Spleen (tissue), 11 donors: ENCODE data around the gene DENND1A. TPM values are rescaled to one million over a fixed set of nuclear protein-coding genes. Genes with fewer than 3 reads are reported as not detected.

ENCODE experiments used
- DNase-seq: peaks from one replicate; pipeline ENCODE4 v3.0.0-alpha.2; 2020
- H3K27ac ChIP-seq, 8 donors: fragments of 200-600 bp; sonication (generic) in 7 of 8; 1 replicate in 4 of 8; 2 replicates in 4 of 8; pipeline versions ENCODE4 v1.5.0 to v1.8.0; 2016 to 2021; ENCODE audit warnings: inconsistent platforms in 4 of 8, mild to moderate bottlenecking in 4 of 8, moderate library complexity in 1 of 8
- H3K27me3 ChIP-seq, 7 donors: fragments of 200-600 bp; sonication (generic) in 6 of 7; replicated peaks in 1 of 7; 1 replicate in 4 of 7; 2 replicates in 3 of 7; pipeline versions ENCODE4 v1.5.0 to v1.8.0; 2016 to 2021; ENCODE audit warnings: inconsistent platforms in 3 of 7, mild to moderate bottlenecking in 1 of 7
- H3K36me3 ChIP-seq, 6 donors: fragments of 200-600 bp; sonication (generic) in 5 of 6; 1 replicate in 4 of 6; 2 replicates in 2 of 6; pipeline versions ENCODE4 v1.5.0 to v1.8.0; 2016 to 2021; ENCODE audit warnings: inconsistent platforms in 2 of 6
- H3K4me1 ChIP-seq, 6 donors: fragments of 200-600 bp; sonication (generic) in 5 of 6; 1 replicate in 3 of 6; 2 replicates in 3 of 6; pipeline versions ENCODE4 v1.5.0 to v1.8.0; 2016 to 2021; ENCODE audit warnings: inconsistent platforms in 3 of 6
- H3K4me3 ChIP-seq, 8 donors: fragments of 200-600 bp; sonication (generic) in 7 of 8; 1 replicate in 4 of 8; 2 replicates in 4 of 8; pipeline versions ENCODE4 v1.5.0 to v1.8.0; 2016 to 2021; ENCODE audit warnings: inconsistent platforms in 4 of 8, mild to moderate bottlenecking in 4 of 8, moderate library complexity in 2 of 8
- H3K9me3 ChIP-seq, 8 donors: fragments of 200-600 bp; sonication (generic) in 7 of 8; 1 replicate in 4 of 8; 2 replicates in 4 of 8; pipeline versions ENCODE4 v1.5.0 to v1.8.0; 2016 to 2021; ENCODE audit warnings: inconsistent platforms in 4 of 8
- POLR2A ChIP-seq, 3 donors: fragments of 450-650 bp; IDR thresholded peaks; one replicate each; pipeline ENCODE4 v1.5.1; 2017; ENCODE audit warnings: antibody characterized with exemption in 3 of 3, mild to moderate bottlenecking in 1 of 3
- POLR2AphosphoS5 ChIP-seq, 3 donors: sonication (generic); formaldehyde crosslinking; IDR thresholded peaks; one replicate each; pipeline ENCODE4 v1.5.1; 2017; ENCODE audit warnings: antibody characterized with exemption in 3 of 3
- WGBS, 5 donors: extraction: QIAGEN DNeasy Blood & Tissue Kit in 3 of 5; methylation state at CpG; one replicate each; pipeline versions ENCODE4 v1.1.5 to v1.1.7; 2013 to 2018; 5-methylcytosine and 5-hydroxymethylcytosine counted together
- intact Hi-C: fragments of 100-400 bp; cut with DNase I; formaldehyde crosslinking; loops from one replicate; pipeline ENCODE4 v1.15.0; 2023; ENCODE audit warnings: low total_unique reads
- polyA plus RNA-seq, 3 donors: library from polyadenylated mRNA; stranded (reverse); fragments of 200-250 nt; gene quantifications; one replicate each; pipeline ENCODE4 v1.2.1, GENCODE V29; 2013
- total RNA-seq, 7 donors: library from RNA; depleted of rRNA in 3 of 7; stranded (reverse); fragments of >200 nt in 3 of 7; fragmentation: NEBNext Ultra II Directional in 4 of 7; extraction: Animal tissue kit (Norgen Biotek cat#: 25700) in 4 of 7; gene quantifications; one replicate each; pipeline versions ENCODE4 v1.1.0 to v1.2.1, GENCODE V29; 2016 to 2021
- TF ChIP-seq, protein P1 (sequence below), 11 experiments: fragments of 200-600 bp in 7 of 11; fragments of 450-650 bp in 4 of 11; sonication (generic) in 4 of 11; IDR thresholded peaks in 8 of 11; conservative IDR thresholded peaks in 3 of 11; 1 replicate in 7 of 11; 2 replicates in 4 of 11; pipeline versions ENCODE4 v1.4.0 to v1.8.0; 2016 to 2021; ENCODE audit warnings: antibody characterized with exemption in 11 of 11, inconsistent platforms in 4 of 11, mild to moderate bottlenecking in 1 of 11
- donor health status: healthy with polysubstance abuse.
- donor health status: DM: no; HTN: no; CAD: no; lungs with moderate emphysema.
- donor health status: DM: no; HTN: no; CAD: no.
- donor health status: Bipolar disorder and iron deficiency.
- donor health status: healthy.
- donor health status: DM: no; HTN: no; CAD: no.
- donor health status: DM: yes; HTN: yes; CAD: no.

Gene DENND1A
- total and polyA plus RNA-seq, 10 donors, result 5.4 to 59.3 (median 48.8) TPM

DNA sequence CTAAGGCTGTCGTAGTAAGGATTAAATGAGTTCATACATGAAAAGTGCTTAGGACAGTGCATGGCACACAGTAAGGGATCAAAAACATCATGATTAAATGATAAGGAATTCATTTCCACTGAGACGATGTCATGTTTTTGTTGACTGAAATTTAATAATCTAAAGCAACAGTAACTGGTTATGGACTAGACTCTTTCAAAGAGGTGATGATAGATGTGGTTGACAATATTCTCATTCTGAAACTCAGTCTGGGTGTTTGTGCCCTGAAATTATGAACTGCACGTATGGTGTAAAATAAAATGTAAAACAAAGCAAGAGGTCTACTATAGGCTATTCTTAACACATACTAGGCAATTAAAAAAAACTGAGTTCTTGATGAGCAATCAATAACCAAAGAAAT is 280.0 kb downstream of the DENND1A start:
- TF ChIP-seq POLR2A (IDR thresholded peaks at IDR 0.05) (no peak), POLR2AphosphoS5 (IDR thresholded peaks at IDR 0.05) (no peak)
- TF ChIP-seq, protein P1, sequence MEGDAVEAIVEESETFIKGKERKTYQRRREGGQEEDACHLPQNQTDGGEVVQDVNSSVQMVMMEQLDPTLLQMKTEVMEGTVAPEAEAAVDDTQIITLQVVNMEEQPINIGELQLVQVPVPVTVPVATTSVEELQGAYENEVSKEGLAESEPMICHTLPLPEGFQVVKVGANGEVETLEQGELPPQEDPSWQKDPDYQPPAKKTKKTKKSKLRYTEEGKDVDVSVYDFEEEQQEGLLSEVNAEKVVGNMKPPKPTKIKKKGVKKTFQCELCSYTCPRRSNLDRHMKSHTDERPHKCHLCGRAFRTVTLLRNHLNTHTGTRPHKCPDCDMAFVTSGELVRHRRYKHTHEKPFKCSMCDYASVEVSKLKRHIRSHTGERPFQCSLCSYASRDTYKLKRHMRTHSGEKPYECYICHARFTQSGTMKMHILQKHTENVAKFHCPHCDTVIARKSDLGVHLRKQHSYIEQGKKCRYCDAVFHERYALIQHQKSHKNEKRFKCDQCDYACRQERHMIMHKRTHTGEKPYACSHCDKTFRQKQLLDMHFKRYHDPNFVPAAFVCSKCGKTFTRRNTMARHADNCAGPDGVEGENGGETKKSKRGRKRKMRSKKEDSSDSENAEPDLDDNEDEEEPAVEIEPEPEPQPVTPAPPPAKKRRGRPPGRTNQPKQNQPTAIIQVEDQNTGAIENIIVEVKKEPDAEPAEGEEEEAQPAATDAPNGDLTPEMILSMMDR (IDR thresholded peaks at IDR 0.05 in 8 of 11, conservative IDR thresholded peaks at IDR 0.05 in 3 of 11), result no peak
- H3K36me3 ChIP-seq, result peaks cover 0 to 59% (median 5%) of the 10 kb centered on the region in 6 donors
- no peak overlapping the region for H3K4me3 ChIP-seq
- peaks cover 0 to 11% (median 0%) of the 10 kb centered on the region in 6 donors for H3K4me1 ChIP-seq
- intact Hi-C loops, result no loop called here
- no peaks in the 10 kb centered on the region for H3K9me3 ChIP-seq
- WGBS, 5 donors, result 78 to 88% (median 84%) methylated on average over 3 of the region's 3 CpGs
- H3K27me3 ChIP-seq, result no peaks in the 10 kb centered on the region
- DNase-seq, result no peak
- H3K27ac ChIP-seq, result no peak overlapping the region

DNA sequence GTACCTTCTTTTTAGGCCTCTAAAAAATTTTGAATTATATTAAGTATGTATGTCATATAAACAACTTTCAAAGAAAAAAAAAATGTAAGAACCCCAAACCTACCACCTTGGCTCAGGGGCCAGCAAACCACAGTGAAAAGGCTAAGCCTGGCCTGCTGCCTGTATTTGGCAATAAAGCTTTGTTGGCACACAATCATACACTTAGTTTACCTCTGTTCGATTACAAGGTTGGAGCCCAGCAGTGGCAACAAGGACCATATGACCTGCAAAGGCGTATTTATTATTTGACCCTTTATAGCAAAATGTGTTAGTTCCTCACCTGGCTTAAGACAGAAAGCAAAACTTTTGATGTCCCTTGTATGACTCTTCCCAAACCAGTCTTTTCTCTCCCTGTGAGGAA is 282.8 kb downstream of the DENND1A start:
- TF ChIP-seq POLR2AphosphoS5 (IDR thresholded peaks at IDR 0.05) (no peak), POLR2A (IDR thresholded peaks at IDR 0.05) (no peak)
- TF ChIP-seq, protein P1 (IDR thresholded peaks at IDR 0.05 in 8 of 11, conservative IDR thresholded peaks at IDR 0.05 in 3 of 11), result no peak
- Histone ChIP-seq H3K4me1 (peaks cover 0 to 29% (median 17%) of the 10 kb centered on the region in 6 donors), H3K4me3 (no peak overlapping the region), H3K27me3 (no peaks in the 10 kb centered on the region), H3K9me3 (no peaks in the 10 kb centered on the region), H3K36me3 (peaks cover 0 to 42% (median 5%) of the 10 kb centered on the region in 6 donors), H3K27ac (no peak overlapping the region)
- intact Hi-C loops, result no loop called here
- DNase-seq, result no peak
- 87 to 98% (median 92%) methylated on average over 2 of the region's 2 CpGs for WGBS, 5 donors

DNA sequence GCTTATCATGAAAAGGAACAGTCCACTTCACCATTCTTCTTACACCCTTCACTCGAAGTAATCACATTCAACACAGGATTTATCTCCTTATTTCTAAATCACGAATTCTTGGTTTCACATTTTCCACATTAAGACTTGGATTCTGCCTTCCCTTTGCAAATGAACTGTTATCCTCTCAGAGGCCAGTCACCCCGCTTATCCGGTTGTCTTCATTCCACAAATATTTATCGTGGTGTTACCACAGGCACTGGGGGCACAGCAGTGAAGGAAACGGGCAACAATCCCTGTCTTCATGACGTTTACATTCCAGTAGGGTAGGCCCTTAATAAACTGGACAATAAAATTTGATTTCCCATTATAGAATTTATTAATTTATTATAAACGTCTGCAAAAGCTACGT is 284.2 kb downstream of the DENND1A start:
- no peak overlapping the region for H3K27ac ChIP-seq
- H3K9me3 ChIP-seq, result no peaks in the 10 kb centered on the region
- no peaks in the 10 kb centered on the region for H3K27me3 ChIP-seq
- peaks cover 0 to 35% (median 19%) of the 10 kb centered on the region in 6 donors for H3K4me1 ChIP-seq
- TF ChIP-seq, protein P1 (IDR thresholded peaks at IDR 0.05 in 8 of 11, conservative IDR thresholded peaks at IDR 0.05 in 3 of 11), result no peak
- no peak for TF ChIP-seq POLR2AphosphoS5 (IDR thresholded peaks at IDR 0.05)
- TF ChIP-seq POLR2A (IDR thresholded peaks at IDR 0.05), result no peak
- intact Hi-C loops, result no loop called here
- no peak overlapping the region for H3K4me3 ChIP-seq
- 94 to 97% (median 95%) methylated on average over 9 of the region's 9 CpGs for WGBS, 5 donors
- no peak for DNase-seq
- peaks cover 0 to 29% (median 0%) of the 10 kb centered on the region in 6 donors for H3K36me3 ChIP-seq

DNA sequence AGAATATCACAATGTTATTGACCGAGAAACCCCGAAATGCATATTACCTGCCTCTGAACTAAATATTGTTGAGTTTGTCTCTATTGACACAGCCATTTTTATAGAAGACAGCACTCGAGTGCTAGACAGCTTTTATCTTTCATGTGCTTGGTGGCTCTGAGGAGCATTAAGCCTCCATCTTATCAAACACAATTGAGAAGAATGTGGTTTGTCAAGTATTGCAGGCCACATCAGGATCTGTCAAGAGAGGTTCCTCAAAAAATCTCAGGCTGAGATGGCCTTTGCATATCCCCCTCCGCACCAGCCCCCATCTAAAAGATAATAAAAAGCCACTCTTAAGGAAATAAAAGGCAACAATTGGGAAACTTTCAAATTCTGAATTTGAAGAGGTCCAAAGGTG is 284.8 kb downstream of the DENND1A start:
- intact Hi-C loops, result no loop called here
- H3K36me3 ChIP-seq, result peaks cover 0 to 29% (median 0%) of the 10 kb centered on the region in 6 donors

More for the DNA sequence above, 284.8 kb downstream of the DENND1A start:
- no peaks in the 10 kb centered on the region for H3K9me3 ChIP-seq
- H3K4me1 ChIP-seq, result peaks cover 0 to 41% (median 20%) of the 10 kb centered on the region in 6 donors
- no peak overlapping the region for H3K4me3 ChIP-seq
- no peak overlapping the region for H3K27ac ChIP-seq
- DNase-seq, result no peak
- H3K27me3 ChIP-seq, result no peaks in the 10 kb centered on the region
- 96 to 99% (median 98%) methylated on average over 4 of the region's 4 CpGs for WGBS, 5 donors
- TF ChIP-seq POLR2AphosphoS5 (IDR thresholded peaks at IDR 0.05) (no peak), POLR2A (IDR thresholded peaks at IDR 0.05) (no peak)
- TF ChIP-seq, protein P1 (IDR thresholded peaks at IDR 0.05 in 8 of 11, conservative IDR thresholded peaks at IDR 0.05 in 3 of 11), result no peak
